ENCODE data around the gene MRC2. TPM values are rescaled to one million over a fixed set of nuclear protein-coding genes. Genes with fewer than 3 reads are reported as not detected.
"Not testable (repeated sequence)": the region's sequence is repeated elsewhere in the genome, so short reads cannot be mapped to it uniquely, and the experiment has no call there.

MRC2 gene
- polyA plus RNA-seq, 1 experiment = 271 TPM

- ChIA-PET CTCF (interaction anchor here (1.1 to 1.2 kb wide), 2 partner anchors 9 to 11 kb away, joined by 3 to 4 read pairs; no protein-coding TSS in a partner anchor), POLR2A (no interaction called here)
- no peaks in the 10 kb centered on the region for H3K27me3 ChIP-seq (ENCODE audit: control insufficient read depth, insufficient read depth, low read length)
- DNase-seq (ENCODE audit: low read depth) = no peak
- H3K4me3 ChIP-seq (ENCODE audit: low read depth, low read length) = no peak overlapping the region
- H3K36me3 ChIP-seq (ENCODE audit: control insufficient read depth, insufficient read depth, low read length) = peaks cover 6% of the 10 kb centered on the region
- TF ChIP-seq, protein P1, sequence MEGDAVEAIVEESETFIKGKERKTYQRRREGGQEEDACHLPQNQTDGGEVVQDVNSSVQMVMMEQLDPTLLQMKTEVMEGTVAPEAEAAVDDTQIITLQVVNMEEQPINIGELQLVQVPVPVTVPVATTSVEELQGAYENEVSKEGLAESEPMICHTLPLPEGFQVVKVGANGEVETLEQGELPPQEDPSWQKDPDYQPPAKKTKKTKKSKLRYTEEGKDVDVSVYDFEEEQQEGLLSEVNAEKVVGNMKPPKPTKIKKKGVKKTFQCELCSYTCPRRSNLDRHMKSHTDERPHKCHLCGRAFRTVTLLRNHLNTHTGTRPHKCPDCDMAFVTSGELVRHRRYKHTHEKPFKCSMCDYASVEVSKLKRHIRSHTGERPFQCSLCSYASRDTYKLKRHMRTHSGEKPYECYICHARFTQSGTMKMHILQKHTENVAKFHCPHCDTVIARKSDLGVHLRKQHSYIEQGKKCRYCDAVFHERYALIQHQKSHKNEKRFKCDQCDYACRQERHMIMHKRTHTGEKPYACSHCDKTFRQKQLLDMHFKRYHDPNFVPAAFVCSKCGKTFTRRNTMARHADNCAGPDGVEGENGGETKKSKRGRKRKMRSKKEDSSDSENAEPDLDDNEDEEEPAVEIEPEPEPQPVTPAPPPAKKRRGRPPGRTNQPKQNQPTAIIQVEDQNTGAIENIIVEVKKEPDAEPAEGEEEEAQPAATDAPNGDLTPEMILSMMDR (IDR thresholded peaks at IDR 0.05; ENCODE audit: insufficient read depth, low read depth, low read length) = no peak
Observed at GRCh38 chr17:62588109-62588508, 39.4 kb upstream of the MRC2 start.

- ChIA-PET CTCF (interaction anchor here (1.4 to 1.5 kb wide), 2 partner anchors 13 to 14 kb away, joined by 4 read pairs; no protein-coding TSS in a partner anchor), POLR2A (no interaction called here)
- Histone ChIP-seq H3K4me3 (ENCODE audit: low read depth, low read length) (no peak overlapping the region), H3K27me3 (ENCODE audit: control insufficient read depth, insufficient read depth, low read length) (no peaks in the 10 kb centered on the region), H3K36me3 (ENCODE audit: control insufficient read depth, insufficient read depth, low read length) (peaks cover 5% of the 10 kb centered on the region)
- TF ChIP-seq, protein P1 (IDR thresholded peaks at IDR 0.05; ENCODE audit: insufficient read depth, low read depth, low read length) = no peak
- no peak for DNase-seq (ENCODE audit: low read depth)
Observed at GRCh38 chr17:62591333-62591732, 36.1 kb upstream of the MRC2 start.

DNA sequence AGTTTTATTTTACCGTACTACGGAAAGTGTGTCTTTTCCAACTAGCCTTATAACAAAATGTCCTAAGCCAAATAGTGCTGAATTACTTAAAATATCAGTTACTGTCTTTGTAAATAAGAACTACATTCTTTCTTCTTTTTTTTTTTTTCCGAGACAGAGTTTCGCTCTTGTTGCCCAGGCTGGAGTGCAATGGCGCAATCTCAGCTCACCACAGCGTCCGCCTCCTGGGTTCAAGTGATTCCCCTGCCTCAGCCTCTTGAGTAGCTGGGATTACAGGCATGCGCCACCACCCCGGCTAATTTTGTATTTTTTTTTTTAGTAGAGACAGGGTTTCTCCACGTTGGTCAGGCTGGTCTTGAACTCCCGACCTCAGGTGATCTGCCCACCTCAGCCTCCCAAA, 35.6 kb upstream of the MRC2 start:
- H3K4me3 ChIP-seq (ENCODE audit: low read depth, low read length); POLR2A ChIA-PET; H3K36me3 ChIP-seq (ENCODE audit: control insufficient read depth, insufficient read depth, low read length); DNase-seq (ENCODE audit: low read depth); H3K27me3 ChIP-seq (ENCODE audit: control insufficient read depth, insufficient read depth, low read length): not testable (repeated sequence)
- CTCF ChIA-PET = interaction anchor here (1.4 to 1.5 kb wide), 2 partner anchors 13 to 14 kb away, joined by 4 read pairs; no protein-coding TSS in a partner anchor

DNA sequence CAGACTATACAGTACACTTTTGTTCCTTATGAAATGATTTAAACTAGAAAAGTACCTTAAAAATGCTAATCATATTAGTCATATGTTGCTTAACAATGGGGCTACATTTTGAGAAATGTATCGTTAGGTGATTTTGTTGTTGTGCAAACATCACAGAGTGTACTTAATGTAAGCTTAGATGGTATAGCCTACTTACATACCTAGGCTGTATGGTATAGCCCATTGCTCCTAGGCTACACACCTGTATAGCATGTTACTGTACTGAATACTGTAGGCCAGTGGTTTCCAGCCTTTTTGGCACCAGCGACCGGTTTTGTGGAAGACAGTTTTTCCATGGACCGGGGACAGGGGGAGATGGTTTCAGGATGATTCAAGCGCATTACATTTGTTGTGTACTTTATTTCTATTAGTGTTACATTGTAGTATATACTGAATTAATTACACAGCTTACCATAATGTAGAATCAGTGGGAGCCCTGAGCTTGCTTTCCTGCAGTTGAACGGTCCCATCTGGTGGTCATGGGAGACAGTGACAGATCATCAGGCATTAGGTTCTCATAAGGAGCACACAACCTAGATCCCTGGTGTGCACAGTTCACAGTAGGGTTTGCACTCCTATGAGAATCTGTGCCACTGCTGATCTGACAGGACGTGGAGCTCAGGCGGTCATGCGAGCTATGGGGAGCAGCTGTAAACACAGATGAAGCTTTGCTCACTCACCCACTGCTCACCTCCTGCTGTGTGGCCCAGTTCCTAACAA, 35.0 kb upstream of the MRC2 start:
- Histone ChIP-seq H3K4me3 (ENCODE audit: low read depth, low read length) (no peak overlapping the region), H3K27me3 (ENCODE audit: control insufficient read depth, insufficient read depth, low read length) (no peaks in the 10 kb centered on the region), H3K36me3 (ENCODE audit: control insufficient read depth, insufficient read depth, low read length) (peaks cover 3% of the 10 kb centered on the region)
- ChIA-PET CTCF (interaction anchor here (1.3 to 1.4 kb wide), 3 partner anchors 8 to 40 kb away, joined by 3 to 4 read pairs (median 3); no protein-coding TSS in a partner anchor), POLR2A (no interaction called here)
- no peak for DNase-seq (ENCODE audit: low read depth)
- TF ChIP-seq, protein P1 (IDR thresholded peaks at IDR 0.05; ENCODE audit: insufficient read depth, low read depth, low read length) = no peak

DNA sequence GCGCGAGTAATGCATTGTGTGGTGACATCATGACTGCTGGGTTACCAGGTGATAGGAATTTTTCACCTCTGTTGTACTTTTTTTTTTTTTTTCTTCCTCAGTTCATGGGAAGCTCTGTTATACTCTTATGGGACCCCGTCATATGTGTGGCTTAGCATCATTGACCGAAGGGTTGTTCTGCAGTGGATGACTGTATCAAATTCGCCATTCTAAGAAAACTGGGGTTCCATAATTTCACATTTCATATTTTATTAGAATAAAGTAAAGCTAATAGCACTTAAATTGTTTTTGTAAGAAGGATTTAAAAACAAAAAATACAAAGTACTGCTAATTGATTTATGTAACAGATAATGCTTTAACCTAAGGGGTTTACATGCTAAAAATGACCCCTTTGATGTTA, 32.0 kb upstream of the MRC2 start:
- peaks cover 7% of the 10 kb centered on the region; the same call in 1 of the 2 replicates for H3K36me3 ChIP-seq (ENCODE audit: control insufficient read depth, insufficient read depth, low read length)

More for the DNA sequence above, 32.0 kb upstream of the MRC2 start:
- DNase-seq (ENCODE audit: low read depth) = no peak
- TF ChIP-seq, protein P1 (IDR thresholded peaks at IDR 0.05; ENCODE audit: insufficient read depth, low read depth, low read length) = no peak
- no peaks in the 10 kb centered on the region for H3K27me3 ChIP-seq (ENCODE audit: control insufficient read depth, insufficient read depth, low read length)
- ChIA-PET CTCF (interaction anchor here (1.3 to 1.9 kb wide), 2 partner anchors 9 to 43 kb away, joined by 3 to 5 read pairs; no protein-coding TSS in a partner anchor), POLR2A (no interaction called here)
- H3K4me3 ChIP-seq (ENCODE audit: low read depth, low read length) = no peak overlapping the region

Measured in BJ (cell line).